Activated T-cell treated with anti-CD3 and anti-CD28 coated beads, Interleukin-2, amount 50 U/mL, for 48 hours (primary cell): Measurements from ENCODE around the gene SH3BGR.
"Not testable (repeated sequence)": the region's sequence is repeated elsewhere in the genome, so short reads cannot be mapped to it uniquely, and the experiment has no call there.

ENCODE experiments used
- DNase-seq, 2 experiments: peaks; one replicate each; pipeline ENCODE4 v3.0.0-alpha.2; 2020

Gene SH3BGR

DNA sequence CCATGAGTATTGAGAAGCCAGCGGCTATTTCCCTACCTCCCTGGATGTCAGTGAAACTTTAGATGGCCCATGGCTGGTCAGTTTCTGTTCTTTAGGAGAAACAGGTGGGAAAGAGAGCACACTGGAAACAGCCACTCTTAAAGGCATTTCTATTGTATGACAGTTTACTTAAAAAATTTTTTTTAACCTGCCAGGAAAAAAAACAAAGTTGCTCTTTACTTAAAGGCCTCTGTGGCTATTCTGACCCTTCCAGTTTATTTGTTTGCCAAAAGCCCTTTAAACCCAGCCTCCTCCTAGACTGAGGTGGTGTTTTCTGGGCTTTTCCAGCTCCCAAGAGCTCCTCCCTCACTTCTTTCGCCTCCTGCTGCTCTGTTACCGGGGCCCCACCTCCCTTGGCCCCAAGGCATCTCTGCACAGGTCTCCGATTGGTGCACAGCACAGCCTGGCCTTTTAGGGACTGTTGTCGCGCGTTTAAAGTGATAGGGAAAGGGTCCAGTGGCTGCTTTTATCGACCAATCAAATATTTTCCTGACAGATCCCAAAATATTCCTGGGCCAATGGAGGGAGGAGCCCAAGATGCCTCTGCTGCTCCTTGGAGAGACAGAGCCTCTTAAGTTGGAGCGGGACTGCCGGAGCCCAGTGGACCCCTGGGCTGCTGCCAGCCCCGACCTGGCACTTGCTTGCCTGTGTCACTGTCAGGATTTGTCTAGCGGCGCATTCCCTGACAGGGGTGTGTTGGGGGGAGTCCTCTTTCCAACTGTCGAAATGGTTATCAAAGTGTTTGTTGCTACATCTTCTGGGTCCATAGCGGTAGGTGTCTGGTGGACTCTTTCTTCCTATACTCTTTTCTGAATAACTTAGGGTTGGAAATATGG is at the start of gene SH3BGR:
SH3BGR (plus strand) TSS at position 639 of the 875 bp plus-strand sequence; CDS start at position 766, 127 bp downstream.
- DNase-seq = no peak

DNA sequence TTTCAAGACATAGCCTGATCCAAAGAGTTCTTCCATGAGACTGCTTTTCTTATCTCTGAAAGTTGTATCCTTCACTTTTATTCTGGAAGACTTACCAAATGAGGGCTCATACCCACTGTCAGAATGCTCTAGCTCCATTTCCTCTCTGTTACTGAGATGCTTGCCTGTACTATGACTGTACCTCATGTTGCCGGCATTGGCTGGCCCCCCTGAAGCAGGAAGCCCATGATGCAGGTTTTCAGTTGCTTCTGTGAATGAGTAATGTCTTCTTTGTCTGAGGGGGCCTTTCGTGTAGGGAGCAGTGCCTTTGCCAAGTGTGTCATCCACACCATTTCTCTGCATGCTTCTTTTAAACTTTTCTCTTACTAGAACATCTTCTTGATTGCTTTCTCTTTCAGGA is 45.7 kb upstream of the SH3BGR start:
- no peak for DNase-seq

DNA sequence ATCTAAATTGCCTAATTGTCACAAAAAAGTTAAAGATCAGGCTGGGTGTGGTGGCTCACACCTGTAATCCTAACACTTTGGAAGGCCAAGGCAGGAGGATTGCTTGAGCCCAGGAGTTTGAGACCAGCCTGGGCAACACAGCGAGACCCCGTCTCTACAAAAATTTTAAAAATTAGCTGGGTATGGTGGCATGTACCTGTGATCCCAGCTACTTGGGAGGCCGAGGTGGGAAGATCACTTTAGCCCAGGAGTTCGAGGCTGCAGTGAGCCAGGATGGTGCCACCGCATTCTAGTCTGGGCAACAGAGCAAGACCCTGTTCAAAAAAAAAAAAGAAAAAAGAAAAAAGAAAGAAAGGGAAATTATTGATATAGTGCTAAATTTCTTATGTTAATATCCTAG is 32.6 kb upstream of the SH3BGR start:
- not testable (repeated sequence) for DNase-seq

GRCh38 chr21:39422527-39423241 is 29.1 kb upstream of the SH3BGR start:
- DNase-seq = no peak

GRCh38 chr21:39429445-39429844 is 22.3 kb upstream of the SH3BGR start:
- no peak for DNase-seq

DNA sequence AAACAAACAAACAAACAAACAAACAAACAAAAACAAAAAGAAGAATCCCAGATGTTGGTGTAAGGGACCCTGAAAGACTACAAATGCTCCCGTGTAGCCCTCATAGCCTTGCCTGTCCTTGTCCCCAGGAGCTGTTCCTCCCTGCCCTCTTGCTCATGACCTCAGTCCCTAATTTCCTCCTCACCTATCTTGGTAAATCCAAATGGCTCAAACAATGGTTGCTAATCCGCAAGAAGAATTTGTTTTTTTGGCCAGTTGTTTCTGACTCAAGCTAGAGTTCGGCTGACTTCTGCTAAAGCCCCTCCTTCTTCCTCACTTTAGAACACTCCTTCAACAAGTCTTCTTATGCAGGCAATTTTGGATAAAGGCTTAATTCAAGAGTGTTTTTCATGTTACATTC is 21.8 kb upstream of the SH3BGR start:
- DNase-seq = no peak

GRCh38 chr21:39430457-39430856 is 21.3 kb upstream of the SH3BGR start:
- DNase-seq = no peak

GRCh38 chr21:39430954-39431353 is 20.8 kb upstream of the SH3BGR start:
- DNase-seq = no peak

- DNase-seq = no peak
These were observed 16.8 kb upstream of the SH3BGR start for GRCh38 chr21:39434950-39435349.

- DNase-seq = no peak
These were observed 12.5 kb upstream of the SH3BGR start for GRCh38 chr21:39439232-39439631.

DNA sequence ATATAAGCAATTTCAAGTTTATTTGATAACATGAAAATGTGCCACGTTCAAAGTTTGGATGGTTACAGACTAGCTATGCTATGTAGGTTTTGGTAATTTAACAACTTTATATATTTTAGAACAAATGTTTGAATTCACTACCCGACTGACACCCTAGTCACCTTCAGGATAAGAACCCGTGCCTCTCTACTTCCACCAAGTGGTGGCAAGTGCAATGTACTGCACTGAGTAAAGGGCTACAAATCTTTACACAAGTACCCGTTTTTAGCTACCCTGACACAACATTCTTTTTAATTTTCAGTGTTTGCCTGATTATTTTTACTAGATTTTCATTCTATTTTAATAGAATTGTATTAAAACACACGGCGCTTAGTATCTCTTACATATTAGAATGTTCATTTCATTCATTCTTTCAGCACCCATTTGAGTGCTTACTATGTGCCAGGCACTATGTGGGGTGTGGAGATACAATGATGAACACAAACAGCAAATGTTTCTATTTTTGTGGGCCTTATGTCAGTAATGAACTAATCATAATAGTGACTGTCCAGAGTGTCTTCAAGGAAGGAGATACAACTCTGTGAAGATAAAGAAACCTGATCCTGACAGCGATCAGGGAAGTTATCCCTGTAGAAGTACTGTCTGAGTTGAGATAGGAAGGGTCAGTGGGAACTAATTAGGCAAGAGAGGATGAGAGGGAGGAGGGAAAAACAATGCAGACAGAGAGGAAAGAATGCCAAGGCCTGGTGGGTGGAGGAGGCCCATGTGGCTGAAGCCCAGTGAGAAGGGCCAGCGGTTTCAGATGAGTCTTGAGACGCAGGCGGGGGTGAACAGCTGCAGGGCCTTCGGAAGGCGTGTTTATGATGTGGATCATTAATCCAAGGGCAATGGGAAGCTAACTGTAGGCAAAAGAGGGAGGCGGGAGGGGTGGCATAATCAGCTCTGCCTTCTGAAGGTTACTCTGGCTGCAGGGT is 10.0 kb upstream of the SH3BGR start:
- peak in 1 of 2 experiments; percentile 35 for DNase-seq

DNA sequence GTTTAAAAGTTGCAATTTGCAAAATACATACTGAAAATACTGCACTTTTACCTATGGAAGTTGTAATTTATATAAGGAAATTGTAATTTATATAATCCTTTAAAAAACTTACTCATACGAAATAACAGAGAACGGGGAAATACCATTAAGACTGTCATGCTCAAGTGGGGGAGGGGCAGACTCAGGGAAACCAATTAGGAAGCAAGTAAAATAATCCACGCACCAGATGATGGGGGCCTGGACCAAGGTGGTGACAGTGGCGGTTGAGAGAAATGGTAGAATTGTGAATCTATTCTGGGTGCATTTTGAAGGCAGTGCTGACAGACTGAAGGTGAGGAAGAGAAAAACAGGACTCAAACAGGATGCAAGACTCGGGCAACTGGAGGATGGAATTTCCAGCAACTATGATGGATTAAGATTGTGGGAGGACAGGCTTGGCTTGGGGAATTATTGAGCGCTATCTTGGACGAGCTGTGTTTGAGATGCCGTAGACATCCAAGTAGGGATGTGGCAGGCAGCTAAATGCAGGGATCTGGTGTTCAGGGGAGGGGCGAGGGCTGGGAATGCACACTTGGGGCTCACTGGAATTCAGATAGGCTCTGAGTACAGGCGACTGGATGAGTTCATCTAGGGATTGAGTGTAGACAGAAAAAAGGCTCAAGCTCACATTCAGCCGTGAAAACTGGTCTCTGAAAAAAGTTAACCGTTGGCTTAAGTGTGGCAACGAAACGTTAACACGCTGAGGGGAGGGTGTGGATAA is 7.2 kb upstream of the SH3BGR start:
- no peak for DNase-seq

- peak; percentile 92 to 95 for DNase-seq
These were observed 6.2 kb upstream of the SH3BGR start, which contains the start of gene LCA5L for GRCh38 chr21:39445321-39446269. LCA5L (minus strand) TSS chr21:39445778; CDS start chr21:39428493, 17,285 bp downstream.

GRCh38 chr21:39447264-39447663 is 4.5 kb upstream of the SH3BGR start:
- no peak for DNase-seq

DNA sequence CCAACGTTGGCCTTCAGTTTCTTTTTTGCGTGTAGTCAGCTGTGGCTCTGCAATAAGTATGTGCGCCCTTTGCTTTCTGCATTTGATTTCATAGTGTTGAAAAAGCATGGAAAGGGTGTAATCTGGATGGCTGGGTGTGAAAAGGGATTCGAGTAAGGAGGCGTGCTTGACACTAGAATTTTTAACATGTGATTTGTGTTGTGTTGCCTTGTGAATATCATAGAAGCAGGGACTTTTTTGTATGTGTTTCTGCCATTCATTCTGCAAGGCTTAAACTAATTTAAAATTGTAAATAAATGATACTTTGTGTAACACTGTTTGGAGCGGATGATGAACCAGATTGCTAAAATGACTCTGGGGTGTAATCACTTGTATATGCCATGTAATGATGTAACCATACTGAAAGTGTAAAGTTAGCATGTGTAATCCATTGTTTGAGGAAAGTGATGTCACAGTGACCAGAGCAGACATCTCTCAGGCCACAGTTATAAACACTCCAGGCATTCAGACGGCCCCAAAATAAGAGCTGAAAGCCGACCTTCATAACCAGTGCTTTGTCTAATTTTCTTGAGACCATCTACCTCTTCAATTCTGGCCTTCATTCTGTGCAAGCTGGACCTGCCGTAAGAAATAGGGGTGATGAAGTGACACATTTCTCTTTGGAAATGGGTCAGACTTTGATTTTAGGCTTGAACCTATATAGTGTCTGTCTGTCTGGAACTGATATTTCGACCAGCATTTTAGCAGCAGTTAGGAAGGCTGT is 618 bp downstream of the SH3BGR start:
- DNase-seq = no peak

DNA sequence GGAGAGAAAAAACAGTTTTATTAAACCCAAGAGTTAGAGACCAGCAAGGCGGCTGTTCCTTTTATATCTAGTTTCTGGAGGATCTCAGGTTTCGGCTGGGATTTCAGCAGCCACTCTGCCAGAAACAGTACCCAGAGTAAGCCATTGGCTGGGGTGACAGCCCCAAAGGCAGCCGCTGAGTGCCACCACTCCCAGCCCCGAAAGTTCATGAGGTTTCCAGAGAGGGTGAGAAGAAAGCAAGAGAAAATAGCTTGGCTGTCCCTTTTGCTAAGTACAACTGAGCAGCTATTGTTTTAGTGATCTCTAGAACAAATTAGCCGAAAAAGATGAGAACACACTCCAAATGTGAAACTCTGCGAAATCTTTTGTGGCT is 1.2 kb downstream of the SH3BGR start:
- no peak for DNase-seq

DNA sequence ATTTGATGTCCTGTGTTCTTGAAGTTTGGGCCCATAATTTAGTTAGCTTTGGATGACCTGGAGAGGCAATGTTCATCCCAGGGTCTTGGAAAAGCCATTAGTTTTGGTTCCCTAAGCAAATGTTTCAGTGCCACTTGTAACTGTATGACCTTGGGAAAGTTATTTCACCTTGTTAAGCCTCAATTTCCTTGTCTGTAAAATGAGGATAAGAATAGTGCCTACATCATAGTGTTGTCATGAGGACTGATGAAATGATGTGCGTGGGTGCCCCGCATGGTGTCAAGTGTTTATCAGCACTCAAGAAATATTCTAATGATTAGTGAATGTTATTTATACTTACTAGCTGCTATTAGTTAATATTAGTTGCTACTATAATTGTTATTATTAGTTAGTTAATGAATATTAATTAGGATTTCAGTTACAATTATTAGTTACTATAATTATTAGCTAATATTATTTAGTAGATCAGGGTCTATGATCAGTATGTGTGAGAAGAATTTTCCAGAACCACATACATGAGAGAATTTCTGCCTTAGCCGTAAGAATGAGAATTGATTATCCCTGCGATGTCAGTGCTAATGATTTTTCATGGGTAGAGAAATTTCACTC is 1.9 kb downstream of the SH3BGR start:
- DNase-seq = no peak

GRCh38 chr21:39454949-39455668 is 3.3 kb downstream of the SH3BGR start:
- DNase-seq = no peak

GRCh38 chr21:39456665-39457064 is 4.9 kb downstream of the SH3BGR start:
- DNase-seq = no peak
